Sigmoid colon (tissue), 4 donors: ENCODE data around the gene ASAP2.
A peak's percentile ranks its signal among the peaks of the same experiment; 100 is the strongest.

Source experiments
- EP300 ChIP-seq, 4 donors: sonication (generic); formaldehyde crosslinking; IDR thresholded peaks; one replicate each; pipeline ENCODE4 v1.6.1; 2017; ENCODE audit warnings: antibody characterized with exemption in 4 of 4
- POLR2A ChIP-seq, 2 donors: fragments of 450-650 bp; IDR thresholded peaks; one replicate each; pipeline ENCODE4 v1.6.1; 2016; ENCODE audit warnings: antibody characterized with exemption in 2 of 2, mild to moderate bottlenecking in 2 of 2, moderate library complexity in 2 of 2
- POLR2AphosphoS5 ChIP-seq, 4 donors: sonication (generic); formaldehyde crosslinking; IDR thresholded peaks; one replicate each; pipeline ENCODE4 v1.6.1; 2017; ENCODE audit warnings: antibody characterized with exemption in 4 of 4
- TF ChIP-seq, protein P1 (sequence below), 4 experiments: fragments of 450-650 bp in 3 of 4; fragments of 200-600 bp in 1 of 4; IDR thresholded peaks; one replicate each; pipeline ENCODE4 v1.5.1; 2016 to 2019; ENCODE audit warnings: antibody characterized with exemption in 4 of 4, mild to moderate bottlenecking in 3 of 4, moderate library complexity in 2 of 4

- TF ChIP-seq, protein P1, sequence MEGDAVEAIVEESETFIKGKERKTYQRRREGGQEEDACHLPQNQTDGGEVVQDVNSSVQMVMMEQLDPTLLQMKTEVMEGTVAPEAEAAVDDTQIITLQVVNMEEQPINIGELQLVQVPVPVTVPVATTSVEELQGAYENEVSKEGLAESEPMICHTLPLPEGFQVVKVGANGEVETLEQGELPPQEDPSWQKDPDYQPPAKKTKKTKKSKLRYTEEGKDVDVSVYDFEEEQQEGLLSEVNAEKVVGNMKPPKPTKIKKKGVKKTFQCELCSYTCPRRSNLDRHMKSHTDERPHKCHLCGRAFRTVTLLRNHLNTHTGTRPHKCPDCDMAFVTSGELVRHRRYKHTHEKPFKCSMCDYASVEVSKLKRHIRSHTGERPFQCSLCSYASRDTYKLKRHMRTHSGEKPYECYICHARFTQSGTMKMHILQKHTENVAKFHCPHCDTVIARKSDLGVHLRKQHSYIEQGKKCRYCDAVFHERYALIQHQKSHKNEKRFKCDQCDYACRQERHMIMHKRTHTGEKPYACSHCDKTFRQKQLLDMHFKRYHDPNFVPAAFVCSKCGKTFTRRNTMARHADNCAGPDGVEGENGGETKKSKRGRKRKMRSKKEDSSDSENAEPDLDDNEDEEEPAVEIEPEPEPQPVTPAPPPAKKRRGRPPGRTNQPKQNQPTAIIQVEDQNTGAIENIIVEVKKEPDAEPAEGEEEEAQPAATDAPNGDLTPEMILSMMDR (IDR thresholded peaks at IDR 0.05) = no peak
- TF ChIP-seq POLR2AphosphoS5 (IDR thresholded peaks at IDR 0.05) = peak in 1 of 4 donors; percentile 37
- no peak for TF ChIP-seq POLR2A (IDR thresholded peaks at IDR 0.05)
- TF ChIP-seq EP300 (IDR thresholded peaks at IDR 0.05) = no peak
Measured at GRCh38 chr2:9234680-9235146, 28.1 kb downstream of the ASAP2 start.
